Pancreas (tissue), 10 donors: ENCODE data around the gene SAP130. TPM values are rescaled to one million over a fixed set of nuclear protein-coding genes. Genes with fewer than 3 reads are reported as not detected.
"Not testable (repeated sequence)": the region's sequence is repeated elsewhere in the genome, so short reads cannot be mapped to it uniquely, and the experiment has no call there.

Source experiments
- ATAC-seq, 4 donors: fragments of 200-7000 bp; cut with Tn5 transposase; one replicate each; pipeline versions ENCODE4 v1.8.0 to v1.9.1; 2020; ENCODE audit warnings: mild to moderate bottlenecking in 4 of 4, moderate library complexity in 4 of 4
- DNase-seq, 6 donors: peaks; one replicate each; pipeline ENCODE4 v3.0.0-alpha.2; 2020
- FAIRE-seq: peaks from 2 replicates; lab custom pipeline; 2012; peaks lifted over from hg19 to GRCh38; lab: Jason Lieb, UNC
- H3K27ac ChIP-seq, 4 donors: fragments of 200-600 bp; sonication (generic); 1 replicate in 3 of 4; 2 replicates in 1 of 4; pipeline versions ENCODE4 v1.5.0 to v1.8.0; 2020
- H3K27me3 ChIP-seq, 4 donors: fragments of 200-600 bp; one replicate each; pipeline ENCODE4 v1.8.0; 2021
- H3K36me3 ChIP-seq, 3 donors: fragments of 200-600 bp; sonication (generic) in 1 of 3; one replicate each; pipeline versions ENCODE4 v1.5.0 to v1.8.0; 2020 to 2021
- H3K4me1 ChIP-seq, 3 donors: fragments of 200-600 bp; one replicate each; pipeline ENCODE4 v1.8.0; 2021
- H3K4me3 ChIP-seq, 4 donors: fragments of 200-600 bp; sonication (generic) in 2 of 4; one replicate each; pipeline versions ENCODE4 v1.5.0 to v1.8.0; 2020 to 2021
- H3K9me3 ChIP-seq, 4 donors: fragments of 200-600 bp; one replicate each; pipeline ENCODE4 v1.8.0; 2021
- WGBS, 2 donors: extraction: QIAGEN DNeasy Blood & Tissue Kit; methylation state at CpG; one replicate each; pipeline ENCODE4 v1.1.7; 2013; 5-methylcytosine and 5-hydroxymethylcytosine counted together
- intact Hi-C, 3 donors: fragments of 100-400 bp; cut with DNase I; formaldehyde crosslinking; loops; one replicate each; pipeline versions ENCODE4 v1.11.1 to v1.14.2; 2022
- polyA plus RNA-seq, 2 donors: library from polyadenylated mRNA; stranded (reverse); fragments of 200-250 nt; gene quantifications; one replicate each; pipeline ENCODE4 v1.2.3, GENCODE V29; 2013
- total RNA-seq, 6 donors: library from RNA; stranded (reverse); fragmentation: NEBNext Ultra II Directional in 4 of 6; extraction: Animal tissue kit (Norgen Biotek cat#: 25700) in 4 of 6; gene quantifications; one replicate each; pipeline versions ENCODE4 v1.2.1 to v1.2.4, GENCODE V29; 2021 to 2023
- TF ChIP-seq, protein P1 (sequence below), 4 donors: fragments of 200-600 bp; sonication (generic) in 3 of 4; IDR thresholded peaks; one replicate each; pipeline versions ENCODE4 v1.5.0 to v1.8.0; 2021; ENCODE audit warnings: antibody characterized with exemption in 4 of 4
- donor health status: healthy with polysubstance abuse.
- donor health status: DM: no; HTN: no; CAD: no; lungs with moderate emphysema.
- donor health status: DM: no; HTN: no; CAD: no.
- donor health status: control.
- donor health status: control.
- donor health status: Bipolar disorder and iron deficiency.
- donor health status: DM: yes; HTN: yes; CAD: no.
- donor health status: DM: no; HTN: no; CAD: no.
- donor health status: DM: no; HTN: no; CAD: no.
- donor health status: DM: yes; HTN: yes; CAD: no.

SAP130 gene
- total and polyA plus RNA-seq, 8 donors = 4.5 to 14.1 (median 9.3) TPM

- intact Hi-C loops = no loop called here
- Histone ChIP-seq H3K27ac (no peak overlapping the region), H3K36me3 (no peaks in the 10 kb centered on the region), H3K27me3 (no peaks in the 10 kb centered on the region), H3K4me1 (no peaks in the 10 kb centered on the region), H3K9me3 (no peaks in the 10 kb centered on the region), H3K4me3 (no peak overlapping the region)
- 94% methylated on average over 3 of the region's 3 CpGs for WGBS, 2 donors
- DNase-seq (no peak), FAIRE-seq (no peak), ATAC-seq (no peak)
- TF ChIP-seq, protein P1, sequence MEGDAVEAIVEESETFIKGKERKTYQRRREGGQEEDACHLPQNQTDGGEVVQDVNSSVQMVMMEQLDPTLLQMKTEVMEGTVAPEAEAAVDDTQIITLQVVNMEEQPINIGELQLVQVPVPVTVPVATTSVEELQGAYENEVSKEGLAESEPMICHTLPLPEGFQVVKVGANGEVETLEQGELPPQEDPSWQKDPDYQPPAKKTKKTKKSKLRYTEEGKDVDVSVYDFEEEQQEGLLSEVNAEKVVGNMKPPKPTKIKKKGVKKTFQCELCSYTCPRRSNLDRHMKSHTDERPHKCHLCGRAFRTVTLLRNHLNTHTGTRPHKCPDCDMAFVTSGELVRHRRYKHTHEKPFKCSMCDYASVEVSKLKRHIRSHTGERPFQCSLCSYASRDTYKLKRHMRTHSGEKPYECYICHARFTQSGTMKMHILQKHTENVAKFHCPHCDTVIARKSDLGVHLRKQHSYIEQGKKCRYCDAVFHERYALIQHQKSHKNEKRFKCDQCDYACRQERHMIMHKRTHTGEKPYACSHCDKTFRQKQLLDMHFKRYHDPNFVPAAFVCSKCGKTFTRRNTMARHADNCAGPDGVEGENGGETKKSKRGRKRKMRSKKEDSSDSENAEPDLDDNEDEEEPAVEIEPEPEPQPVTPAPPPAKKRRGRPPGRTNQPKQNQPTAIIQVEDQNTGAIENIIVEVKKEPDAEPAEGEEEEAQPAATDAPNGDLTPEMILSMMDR (IDR thresholded peaks at IDR 0.05) = no peak
Observed at GRCh38 chr2:127910415-127910814, 117.4 kb downstream of the SAP130 start.

- FAIRE-seq = no peak
- DNase-seq = peak in 1 of 6 donors; percentile 14
- ATAC-seq = peak; percentile 64 to 77 (median 69)
- TF ChIP-seq, protein P1 (IDR thresholded peaks at IDR 0.05) = no peak
- Histone ChIP-seq H3K9me3 (no peaks in the 10 kb centered on the region), H3K27me3 (no peaks in the 10 kb centered on the region), H3K27ac (no peak overlapping the region), H3K4me3 (no peak overlapping the region), H3K4me1 (no peaks in the 10 kb centered on the region), H3K36me3 (no peaks in the 10 kb centered on the region)
- WGBS, 2 donors = 40 to 50% methylated on average over 6 of the region's 6 CpGs
- intact Hi-C loops = no loop called here
Observed at GRCh38 chr2:127909019-127909418, 118.8 kb downstream of the SAP130 start.

DNA sequence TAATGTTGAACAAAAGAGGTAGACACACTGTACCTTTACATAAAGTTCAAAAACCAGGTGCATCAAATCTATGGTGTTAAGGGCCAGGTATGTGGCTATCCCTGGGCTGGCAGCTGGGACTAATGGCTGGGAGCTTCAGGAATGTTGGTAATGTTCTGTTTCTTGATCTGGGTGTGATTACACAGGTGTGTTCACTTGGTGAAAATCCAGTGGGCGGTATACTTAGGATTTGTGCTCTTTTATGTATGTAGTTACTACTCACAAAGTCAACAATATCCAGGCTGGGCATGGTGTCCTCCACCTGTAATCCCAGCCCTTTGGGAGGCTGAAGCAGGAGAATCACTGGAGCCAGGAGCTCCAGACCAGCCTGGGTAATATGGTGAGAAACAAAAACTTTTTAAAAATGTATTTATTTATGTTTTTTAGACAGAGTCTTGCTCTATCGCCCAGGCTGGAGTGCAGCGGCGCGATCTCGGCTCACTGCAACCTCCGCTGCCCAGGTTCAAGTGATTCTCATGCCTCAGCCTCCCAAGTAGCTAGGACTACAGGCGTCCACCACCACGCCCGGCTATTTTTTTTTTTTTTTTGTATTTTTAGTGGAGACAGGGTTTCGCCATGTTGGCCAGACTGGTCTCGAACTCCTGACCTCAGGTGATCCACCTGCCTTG lies 120.0 kb downstream of the SAP130 start:
- H3K36me3 ChIP-seq, H3K27me3 ChIP-seq, FAIRE-seq, H3K4me1 ChIP-seq, H3K9me3 ChIP-seq, H3K4me3 ChIP-seq, H3K27ac ChIP-seq, DNase-seq, intact Hi-C loops, ATAC-seq: not testable (repeated sequence)
- WGBS, 2 donors = 90 to 92% methylated on average over 12 of the region's 12 CpGs

GRCh38 chr2:127906206-127906926 lies 121.5 kb downstream of the SAP130 start:
- Histone ChIP-seq H3K36me3 (no peaks in the 10 kb centered on the region), H3K27ac (no peak overlapping the region), H3K9me3 (no peaks in the 10 kb centered on the region), H3K4me1 (peaks cover 0 to 6% (median 1%) of the 10 kb centered on the region in 3 donors), H3K4me3 (no peak overlapping the region), H3K27me3 (no peaks in the 10 kb centered on the region)
- TF ChIP-seq, protein P1 (IDR thresholded peaks at IDR 0.05) = no peak
- DNase-seq (peak in 1 of 6 donors; percentile 50), ATAC-seq (no peak), FAIRE-seq (no peak)
- 67 to 71% methylated on average over 21 of the region's 21 CpGs for WGBS, 2 donors
- intact Hi-C loops = no loop called here

DNA sequence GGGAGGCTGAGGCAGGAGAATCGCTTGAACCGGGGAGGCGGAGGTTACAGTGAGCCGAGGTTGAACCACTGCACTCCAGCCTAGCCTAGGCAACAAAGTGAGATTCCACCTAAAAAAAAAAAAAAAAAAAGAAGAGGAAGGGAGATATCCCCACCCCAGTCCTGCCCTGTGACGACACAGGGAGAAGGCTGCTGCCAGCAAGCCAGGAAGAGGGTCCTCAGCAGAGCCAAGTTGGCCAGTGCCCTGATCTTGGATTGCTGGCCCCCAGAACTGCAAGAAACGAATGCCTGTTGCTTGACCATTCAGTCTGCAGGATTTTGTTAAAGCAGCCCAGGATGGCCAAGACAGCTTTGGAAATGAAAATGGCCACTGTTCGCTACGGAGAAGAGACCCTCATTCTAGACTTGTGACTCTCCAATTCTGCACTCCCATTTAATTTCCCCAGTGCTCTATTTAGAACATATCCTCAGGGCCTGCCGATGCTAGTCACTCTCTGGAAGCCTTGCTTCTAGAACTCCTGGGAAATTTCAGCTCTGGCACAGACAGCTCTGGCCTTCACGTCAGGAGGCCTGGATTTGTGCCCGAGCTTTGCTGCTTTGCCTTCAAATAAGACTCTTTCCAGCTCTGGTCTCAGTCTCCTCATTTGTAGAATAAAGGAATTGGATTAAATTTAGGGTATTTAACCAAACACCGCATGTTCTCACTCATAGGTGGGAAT lies 126.4 kb downstream of the SAP130 start:
- DNase-seq = peak; percentile 78 to 90 (median 86)
- peak overlapping the region in 3 of 4 donors; percentile 22 to 89 (median 81) for H3K27ac ChIP-seq
- TF ChIP-seq, protein P1 (IDR thresholded peaks at IDR 0.05) = no peak
- no peak for FAIRE-seq
- H3K4me3 ChIP-seq = no peak overlapping the region
- no peaks in the 10 kb centered on the region for H3K27me3 ChIP-seq
- intact Hi-C loops = loop anchor here in 1 of 3 donors (5.0 kb wide), 1 partner anchor 51 kb away; no protein-coding TSS in a partner anchor
- H3K9me3 ChIP-seq = no peaks in the 10 kb centered on the region
- H3K4me1 ChIP-seq = peaks cover 0 to 11% (median 8%) of the 10 kb centered on the region in 3 donors
- 49 to 53% methylated on average over 12 of the region's 12 CpGs for WGBS, 2 donors
- H3K36me3 ChIP-seq = no peaks in the 10 kb centered on the region
- peak; percentile 88 to 93 (median 92) for ATAC-seq
